HG03571 (cell line): ENCODE results near the gene SSBP3.

ENCODE experiments used
- ATAC-seq: cut with Tn5 transposase; IDR thresholded peaks from one replicate; pipeline ENCODE4 v1.9.1; 2021; ENCODE audit not compliant: unreplicated experiment

The SSBP3 gene

GRCh38 chr1:54375298-54375697 is 30.9 kb downstream of the SSBP3 start:
- ATAC-seq = no peak

- ATAC-seq = no peak
These were observed 31.4 kb downstream of the SSBP3 start for GRCh38 chr1:54374766-54375165.

GRCh38 chr1:54372978-54373377 is 33.2 kb downstream of the SSBP3 start:
- no peak for ATAC-seq

GRCh38 chr1:54371942-54372275 is 34.3 kb downstream of the SSBP3 start:
- peak; percentile 43 for ATAC-seq

- ATAC-seq = no peak
These were observed 34.9 kb downstream of the SSBP3 start for GRCh38 chr1:54371038-54371941.

DNA sequence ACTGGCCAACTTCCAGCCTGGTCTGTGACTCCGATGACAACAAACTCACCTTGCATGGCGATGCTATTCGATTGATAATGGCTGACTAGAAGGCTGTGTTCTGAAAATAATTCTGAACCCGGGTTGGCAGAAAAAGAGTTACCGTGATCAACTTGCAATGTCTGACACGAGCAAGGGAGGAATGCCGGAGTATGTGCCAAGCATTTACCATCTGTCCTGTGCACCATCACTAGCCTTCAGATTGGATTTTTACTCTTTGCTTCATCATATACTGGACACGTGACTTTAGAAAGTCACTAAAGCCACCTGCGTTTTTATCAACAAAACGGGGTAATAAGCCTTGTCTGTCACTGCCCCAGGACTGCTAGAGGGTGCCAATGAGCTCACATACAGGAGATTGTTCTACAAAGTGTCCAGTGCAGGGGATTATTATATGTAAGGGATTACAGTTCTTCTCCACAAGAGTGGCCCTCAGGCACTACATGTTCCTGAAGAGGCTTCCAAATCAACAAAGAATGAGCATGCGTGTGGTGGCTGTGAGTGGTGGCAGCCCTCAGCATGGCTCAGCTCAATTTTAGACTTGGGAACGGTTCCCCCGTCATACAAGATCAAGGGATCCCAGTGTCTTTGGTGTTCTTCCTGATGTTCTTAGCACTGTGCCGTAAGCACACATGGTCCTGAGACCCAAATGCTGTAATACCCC is 35.8 kb downstream of the SSBP3 start:
- no peak for ATAC-seq

- ATAC-seq = no peak
These were observed 38.6 kb downstream of the SSBP3 start for GRCh38 chr1:54367613-54368012.

- no peak for ATAC-seq
These were observed 40.3 kb downstream of the SSBP3 start for GRCh38 chr1:54365847-54366246.

DNA sequence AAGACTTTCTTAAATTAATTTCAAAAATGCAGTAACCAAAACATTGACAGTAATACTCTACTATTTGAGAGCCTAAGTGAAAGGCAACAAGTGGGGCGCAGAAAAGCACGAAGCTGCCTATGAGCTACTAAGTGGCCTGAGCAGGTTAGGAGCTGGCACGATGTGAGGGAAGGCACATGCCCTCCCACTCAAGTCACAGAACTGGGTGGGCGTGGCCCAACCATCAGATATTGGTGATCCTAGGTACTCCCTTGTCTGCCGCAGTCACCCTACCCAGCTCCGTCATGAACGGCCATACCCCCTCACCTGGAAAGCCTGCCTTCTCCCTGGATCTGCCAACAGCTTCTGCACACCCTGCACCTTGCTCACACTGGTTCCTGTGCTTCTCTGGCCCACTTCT is 40.8 kb downstream of the SSBP3 start:
- ATAC-seq = no peak

DNA sequence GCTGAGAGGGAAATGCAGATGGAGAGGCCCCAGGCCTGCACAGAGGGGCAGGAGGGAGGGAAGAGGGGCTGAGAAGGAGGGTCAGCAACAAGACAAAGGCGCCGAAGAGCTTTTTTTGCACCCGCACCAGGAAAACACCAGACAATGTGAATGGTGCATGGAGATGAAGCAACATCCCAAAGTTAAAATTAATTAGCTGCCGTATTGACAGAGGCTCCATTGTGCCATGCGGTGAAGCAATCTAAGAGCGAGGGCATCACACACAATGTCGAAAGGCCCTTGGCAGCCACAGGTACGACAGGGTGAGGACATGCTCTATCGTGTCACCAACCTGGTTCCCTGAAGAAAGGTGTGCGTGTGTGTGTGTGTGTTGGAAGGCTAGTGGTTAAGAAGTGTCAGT is 41.2 kb downstream of the SSBP3 start:
- ATAC-seq = no peak

GRCh38 chr1:54364582-54364981 is 41.6 kb downstream of the SSBP3 start:
- ATAC-seq = no peak

DNA sequence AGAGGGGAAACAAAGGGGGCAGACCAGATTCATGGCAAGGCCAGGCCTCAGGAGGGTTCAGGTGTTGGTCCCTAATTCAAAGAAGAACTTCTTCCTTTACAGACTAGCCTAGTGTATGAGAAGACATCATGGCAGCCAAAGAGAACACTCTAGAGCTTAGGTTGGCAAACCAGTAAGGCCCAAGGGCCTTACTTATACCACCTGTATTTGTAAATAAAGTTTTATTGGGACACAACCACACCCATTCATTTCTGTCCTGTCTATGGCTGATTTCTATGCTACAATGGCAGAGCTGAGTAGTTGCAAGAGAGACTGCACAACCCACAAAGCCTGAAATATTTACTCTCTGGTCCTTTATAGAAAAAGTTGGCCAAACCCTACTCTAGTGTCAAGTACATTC is 42.3 kb downstream of the SSBP3 start:
- no peak for ATAC-seq

GRCh38 chr1:54362881-54363340 is 43.3 kb downstream of the SSBP3 start:
- no peak for ATAC-seq

- no peak for ATAC-seq
These were observed 44.9 kb downstream of the SSBP3 start for GRCh38 chr1:54361342-54361741.

- ATAC-seq = no peak
These were observed 45.8 kb downstream of the SSBP3 start for GRCh38 chr1:54360165-54361005.

GRCh38 chr1:54359393-54360162 is 46.6 kb downstream of the SSBP3 start:
- ATAC-seq = no peak

DNA sequence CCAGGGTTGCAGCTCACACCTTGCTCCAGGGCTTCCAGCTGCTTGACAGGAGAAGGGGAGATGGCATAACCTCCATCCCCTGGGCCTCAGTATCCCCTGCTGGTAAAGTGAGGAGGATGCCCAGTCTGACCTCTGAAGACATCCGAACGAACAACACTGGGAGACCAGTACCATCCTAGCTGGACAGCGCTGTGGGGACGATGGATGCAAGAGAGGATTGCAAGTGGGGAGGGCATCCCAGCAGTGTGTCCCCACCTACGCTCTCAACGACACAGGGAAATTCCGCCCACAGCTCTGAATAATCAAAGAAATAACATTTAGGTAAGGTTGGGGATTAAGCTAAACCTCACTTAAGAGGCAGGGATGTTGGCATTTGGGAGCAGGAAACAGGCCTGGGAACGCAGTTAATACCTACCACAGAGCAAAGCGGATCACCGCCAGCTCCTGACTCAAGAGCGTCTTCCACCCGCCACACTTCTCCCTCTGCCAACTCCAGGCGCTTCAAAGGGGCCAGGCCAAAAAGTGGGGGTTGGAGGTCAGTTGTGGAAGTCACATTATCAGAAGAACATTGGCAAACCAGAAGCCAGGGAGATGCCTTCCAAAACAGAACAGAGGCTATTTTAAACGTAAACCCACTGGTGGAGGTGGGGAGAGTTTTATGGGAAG is 47.6 kb downstream of the SSBP3 start:
- no peak for ATAC-seq

DNA sequence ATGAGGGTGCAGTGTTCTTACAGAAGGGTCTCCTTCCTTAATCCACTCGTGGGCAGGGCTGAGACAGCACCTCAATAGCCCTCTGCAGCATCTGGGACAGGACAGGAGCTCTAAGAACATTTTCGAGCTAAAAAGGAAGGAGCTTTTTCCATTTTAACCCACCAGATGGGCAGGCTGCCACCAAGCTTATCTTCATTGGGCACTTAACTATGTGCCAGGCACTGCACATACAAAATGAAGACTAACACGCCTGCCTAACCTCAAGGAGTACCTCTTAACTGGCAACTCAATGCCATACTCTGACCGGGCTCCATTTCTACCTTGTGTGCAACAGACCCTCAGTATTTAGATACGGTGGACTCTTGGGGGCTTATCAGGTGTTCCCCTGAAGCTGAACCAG is 48.2 kb downstream of the SSBP3 start:
- ATAC-seq = no peak

GRCh38 chr1:54356680-54357147 is 49.5 kb downstream of the SSBP3 start:
- ATAC-seq = peak; percentile 43
